ENCODE measurements around the gene TBCK. TPM values are rescaled to one million over a fixed set of nuclear protein-coding genes. Genes with fewer than 3 reads are reported as not detected.

TBCK gene
- total and polyA plus RNA-seq, 9 of the 15 experiments (the other 6 are each of a cell fraction or from before 2014, with no cell fraction given) = 5.3 to 26.6 (median 16.2) TPM

DNA sequence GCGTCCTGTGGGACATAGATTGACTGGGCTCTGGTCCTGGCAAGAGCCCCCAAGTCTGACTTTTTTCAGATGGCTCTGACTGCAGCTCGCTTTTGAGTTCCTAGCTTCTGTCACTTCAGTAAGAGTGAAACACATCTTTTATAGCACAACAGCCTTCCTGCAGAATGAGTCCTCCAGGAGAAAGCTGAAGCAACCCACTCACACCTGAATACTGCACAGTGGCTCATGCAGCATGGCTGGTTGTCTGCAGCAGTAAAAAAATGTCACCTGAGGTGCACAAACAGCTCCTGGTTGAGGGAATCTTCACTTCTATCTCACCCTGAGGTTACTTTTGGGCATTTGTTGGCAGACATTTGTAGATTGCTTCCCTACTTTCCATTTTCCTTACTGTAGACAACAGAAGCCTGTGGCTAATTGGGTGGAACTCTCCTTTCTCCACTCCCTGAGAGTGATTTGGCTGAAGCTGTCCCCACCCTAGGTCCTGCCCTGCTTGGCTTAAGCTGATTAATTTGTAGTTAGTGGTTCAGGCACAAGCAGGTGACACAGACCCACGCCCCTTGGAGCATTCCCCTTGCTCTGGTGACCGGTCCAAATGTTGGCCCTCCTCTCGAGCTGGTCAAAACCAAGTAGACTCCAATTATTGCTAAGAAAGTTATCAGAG, 321.0 kb downstream of the TBCK start:
- no peak overlapping the region for H2AFZ ChIP-seq (ENCODE audit: low read depth, low read length)
- WGBS (ENCODE audit: insufficient coverage, low coverage, missing lambda C conversion rate) = 13% methylated on average over 5 of the region's 5 CpGs
- ChIA-PET CTCF (ENCODE audit: low intra/inter-chr PET ratio) (no interaction called here), POLR2A (interaction anchor here (0.6 kb wide), 1 partner anchor 86 kb away, joined by 4 read pairs; no protein-coding TSS in a partner anchor)
- no peak overlapping the region for H3K4me3 ChIP-seq
- no peak for DNase-seq (ENCODE audit: extremely low read depth in 1 of 4, low spot score in 3 of 4)
- in situ Hi-C loops (cut with MboI) = no loop called here
- 0 out of 3 replicates have a peak, but pooled peaks have one; percentile 9 for ATAC-seq
- no peaks in the 10 kb centered on the region for H3K9me1 ChIP-seq (ENCODE audit: control insufficient read depth, insufficient read depth, low read length)
- TF ChIP-seq TSC22D4 (tag; IDR thresholded peaks at IDR 0.05) (no peak), MEF2A (IDR thresholded peaks at IDR 0.05; ENCODE audit: control insufficient read depth, low read depth, low read length) (no peak), TAF7 (tag; IDR thresholded peaks at IDR 0.05) (no peak), ZNF175 (CRISPR knock-in tag; IDR thresholded peaks at IDR 0.05; ENCODE audit: low read depth) (no peak), ZFPM2 (CRISPR knock-in tag; IDR thresholded peaks at IDR 0.05) (no peak), RFX7 (CRISPR knock-in tag; IDR thresholded peaks at IDR 0.05) (no peak), JUNB (CRISPR knock-in tag; conservative IDR thresholded peaks at IDR 0.05) (no peak), TRIM28 (IDR thresholded peaks at IDR 0.05) (no peak), ZNF668 (CRISPR knock-in tag; IDR thresholded peaks at IDR 0.05) (no peak), ZNF431 (CRISPR knock-in tag; IDR thresholded peaks at IDR 0.05) (no peak)
- TF ChIP-seq, protein P1, sequence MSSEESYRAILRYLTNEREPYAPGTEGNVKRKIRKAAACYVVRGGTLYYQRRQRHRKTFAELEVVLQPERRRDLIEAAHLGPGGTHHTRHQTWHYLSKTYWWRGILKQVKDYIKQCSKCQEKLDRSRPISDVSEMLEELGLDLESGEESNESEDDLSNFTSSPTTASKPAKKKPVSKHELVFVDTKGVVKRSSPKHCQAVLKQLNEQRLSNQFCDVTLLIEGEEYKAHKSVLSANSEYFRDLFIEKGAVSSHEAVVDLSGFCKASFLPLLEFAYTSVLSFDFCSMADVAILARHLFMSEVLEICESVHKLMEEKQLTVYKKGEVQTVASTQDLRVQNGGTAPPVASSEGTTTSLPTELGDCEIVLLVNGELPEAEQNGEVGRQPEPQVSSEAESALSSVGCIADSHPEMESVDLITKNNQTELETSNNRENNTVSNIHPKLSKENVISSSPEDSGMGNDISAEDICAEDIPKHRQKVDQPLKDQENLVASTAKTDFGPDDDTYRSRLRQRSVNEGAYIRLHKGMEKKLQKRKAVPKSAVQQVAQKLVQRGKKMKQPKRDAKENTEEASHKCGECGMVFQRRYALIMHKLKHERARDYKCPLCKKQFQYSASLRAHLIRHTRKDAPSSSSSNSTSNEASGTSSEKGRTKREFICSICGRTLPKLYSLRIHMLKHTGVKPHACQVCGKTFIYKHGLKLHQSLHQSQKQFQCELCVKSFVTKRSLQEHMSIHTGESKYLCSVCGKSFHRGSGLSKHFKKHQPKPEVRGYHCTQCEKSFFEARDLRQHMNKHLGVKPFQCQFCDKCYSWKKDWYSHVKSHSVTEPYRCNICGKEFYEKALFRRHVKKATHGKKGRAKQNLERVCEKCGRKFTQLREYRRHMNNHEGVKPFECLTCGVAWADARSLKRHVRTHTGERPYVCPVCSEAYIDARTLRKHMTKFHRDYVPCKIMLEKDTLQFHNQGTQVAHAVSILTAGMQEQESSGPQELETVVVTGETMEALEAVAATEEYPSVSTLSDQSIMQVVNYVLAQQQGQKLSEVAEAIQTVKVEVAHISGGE (CRISPR knock-in tag; IDR thresholded peaks at IDR 0.05) = no peak
- TF ChIP-seq, protein P2, sequence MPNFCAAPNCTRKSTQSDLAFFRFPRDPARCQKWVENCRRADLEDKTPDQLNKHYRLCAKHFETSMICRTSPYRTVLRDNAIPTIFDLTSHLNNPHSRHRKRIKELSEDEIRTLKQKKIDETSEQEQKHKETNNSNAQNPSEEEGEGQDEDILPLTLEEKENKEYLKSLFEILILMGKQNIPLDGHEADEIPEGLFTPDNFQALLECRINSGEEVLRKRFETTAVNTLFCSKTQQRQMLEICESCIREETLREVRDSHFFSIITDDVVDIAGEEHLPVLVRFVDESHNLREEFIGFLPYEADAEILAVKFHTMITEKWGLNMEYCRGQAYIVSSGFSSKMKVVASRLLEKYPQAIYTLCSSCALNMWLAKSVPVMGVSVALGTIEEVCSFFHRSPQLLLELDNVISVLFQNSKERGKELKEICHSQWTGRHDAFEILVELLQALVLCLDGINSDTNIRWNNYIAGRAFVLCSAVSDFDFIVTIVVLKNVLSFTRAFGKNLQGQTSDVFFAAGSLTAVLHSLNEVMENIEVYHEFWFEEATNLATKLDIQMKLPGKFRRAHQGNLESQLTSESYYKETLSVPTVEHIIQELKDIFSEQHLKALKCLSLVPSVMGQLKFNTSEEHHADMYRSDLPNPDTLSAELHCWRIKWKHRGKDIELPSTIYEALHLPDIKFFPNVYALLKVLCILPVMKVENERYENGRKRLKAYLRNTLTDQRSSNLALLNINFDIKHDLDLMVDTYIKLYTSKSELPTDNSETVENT (CRISPR knock-in tag; IDR thresholded peaks at IDR 0.05) = no peak
- TF ChIP-seq, protein P3, sequence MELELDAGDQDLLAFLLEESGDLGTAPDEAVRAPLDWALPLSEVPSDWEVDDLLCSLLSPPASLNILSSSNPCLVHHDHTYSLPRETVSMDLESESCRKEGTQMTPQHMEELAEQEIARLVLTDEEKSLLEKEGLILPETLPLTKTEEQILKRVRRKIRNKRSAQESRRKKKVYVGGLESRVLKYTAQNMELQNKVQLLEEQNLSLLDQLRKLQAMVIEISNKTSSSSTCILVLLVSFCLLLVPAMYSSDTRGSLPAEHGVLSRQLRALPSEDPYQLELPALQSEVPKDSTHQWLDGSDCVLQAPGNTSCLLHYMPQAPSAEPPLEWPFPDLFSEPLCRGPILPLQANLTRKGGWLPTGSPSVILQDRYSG (tag; conservative IDR thresholded peaks at IDR 0.05; ENCODE audit: low read depth) = no peak
- no TSS peak for BruUV-seq (replicated peaks)
- no peaks in the 10 kb centered on the region for H4K20me1 ChIP-seq (replicated peaks; ENCODE audit: control insufficient read depth, insufficient read depth, low read length)
- H3K4me1 ChIP-seq (replicated peaks in 1 of 2; ENCODE audit: control insufficient read depth in 2 of 2, insufficient read depth in 2 of 2, low read length in 2 of 2) = peaks cover 3 to 14% of the 10 kb centered on the region in 2 experiments; a peak in 3 of 5 replicates
- H3K36me3 ChIP-seq (ENCODE audit: control insufficient read depth, insufficient read depth, low read length) = no peaks in the 10 kb centered on the region
- peaks cover 4 to 5% of the 10 kb centered on the region in 2 experiments; a peak in 3 of 5 replicates for H3K27me3 ChIP-seq (ENCODE audit: control insufficient read depth in 2 of 2, insufficient read depth in 2 of 2, low read length in 2 of 2)
- no peak overlapping the region for H3K4me2 ChIP-seq (ENCODE audit: insufficient read depth, low read length)
- H3K27ac ChIP-seq (ENCODE audit: extremely low read depth, low read depth, low read length) = no peak overlapping the region
- H3K9me3 ChIP-seq (replicated peaks; ENCODE audit: control insufficient read depth, insufficient read depth, low read depth, low read length) = no peaks in the 10 kb centered on the region
- peak; percentile 11 for FAIRE-seq
- intact Hi-C loops (cut with micrococcal nuclease) = no loop called here
- H3K79me2 ChIP-seq (ENCODE audit: control insufficient read depth, insufficient read depth, low read length) = no peaks in the 10 kb centered on the region
- H3K9ac ChIP-seq (ENCODE audit: insufficient read depth in 1 of 2, low read depth in 2 of 2, low read length in 2 of 2) = no peak overlapping the region

Data from K562 (cell line).